ENCODE results near the gene BEAN1.

BEAN1 gene

DNA sequence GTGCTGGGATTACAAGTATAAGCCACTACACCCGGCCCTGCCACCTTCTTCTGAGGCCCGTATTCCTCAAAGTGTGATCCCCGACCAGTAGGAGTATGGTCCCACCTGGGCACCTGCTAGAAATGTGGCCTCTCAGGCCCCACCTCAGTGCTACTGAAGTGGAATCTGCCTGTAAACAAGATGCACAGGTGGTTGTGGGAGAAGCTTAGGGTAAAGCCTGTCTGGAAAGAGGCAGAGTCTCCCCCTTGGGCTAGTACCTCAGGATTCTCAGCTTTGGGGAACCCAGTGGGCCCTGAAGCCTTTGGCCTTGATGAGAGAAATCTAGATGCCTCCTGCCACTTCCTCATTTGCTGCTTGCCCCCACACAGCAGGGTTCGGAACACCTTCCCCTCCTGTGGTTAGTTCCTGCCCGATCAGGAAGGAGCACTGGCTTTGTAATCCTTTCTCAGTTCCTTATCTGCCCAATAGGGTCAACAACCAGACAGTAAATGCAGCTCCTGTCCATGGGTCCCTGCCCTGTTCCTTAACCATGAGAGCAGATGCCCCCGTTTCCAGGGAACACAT is 97.6 kb downstream of the BEAN1 start:
- DNase-seq: no peak

DNA sequence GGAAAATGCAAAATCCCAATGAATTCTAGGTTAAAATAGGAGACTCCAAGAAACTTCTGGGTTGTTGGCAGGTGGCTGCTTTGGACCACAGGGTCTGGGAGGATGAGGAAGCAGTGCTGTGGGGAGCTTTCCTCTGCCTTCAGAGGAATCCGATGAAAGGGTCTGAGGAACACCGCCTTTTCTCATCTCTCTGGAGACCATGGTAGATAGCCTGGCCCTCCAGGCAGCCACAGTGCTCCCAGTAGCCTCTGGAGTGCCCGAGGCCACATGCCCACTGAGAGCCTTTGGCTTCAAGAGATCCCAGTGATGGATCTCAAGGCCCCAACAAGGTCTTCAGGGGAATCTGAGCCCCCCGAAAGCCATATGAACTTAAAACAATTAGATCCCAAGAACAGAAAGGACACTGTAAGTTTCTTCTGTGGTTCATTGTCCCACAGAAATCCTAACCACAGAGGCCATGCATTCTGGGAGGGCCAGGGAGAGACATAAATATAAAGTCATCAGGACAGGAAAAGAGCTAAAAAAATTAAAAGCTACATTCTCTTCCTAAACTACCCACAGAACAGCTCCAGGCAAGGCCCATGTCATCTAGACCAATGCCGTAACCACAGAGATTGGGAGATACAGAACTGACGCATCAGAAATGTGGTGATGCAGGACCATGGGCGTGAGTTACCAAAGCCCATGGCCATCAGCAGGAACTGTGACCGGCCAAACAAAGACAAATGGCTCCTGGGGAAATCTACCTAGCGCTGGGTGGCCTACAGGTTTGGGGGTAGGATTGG is 98.5 kb downstream of the BEAN1 start:
- DNase-seq: no peak

DNA sequence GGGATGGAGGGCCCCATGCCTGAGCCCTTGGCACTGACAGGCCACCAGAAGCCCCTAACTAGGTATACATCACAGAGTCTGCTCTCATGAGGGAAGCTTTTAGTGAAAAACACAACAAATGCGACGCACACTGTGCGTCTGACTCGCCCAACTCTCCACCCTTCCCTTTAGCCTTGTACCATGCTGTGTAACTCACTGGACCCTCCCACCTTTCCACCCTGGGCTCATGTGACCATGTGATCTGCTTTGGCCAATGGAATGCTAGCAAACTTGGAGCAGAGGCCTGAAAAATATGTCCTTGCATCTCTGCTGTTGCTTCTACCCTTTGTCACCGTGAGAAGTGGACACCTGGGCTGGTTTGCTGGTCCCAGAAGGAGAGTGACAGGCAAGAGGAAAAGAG is 101.2 kb downstream of the BEAN1 start:
- no peak for DNase-seq

GRCh38 chr16:66529475-66529874 is 102.4 kb downstream of the BEAN1 start:
- no peak for DNase-seq

Measured in stimulated activated CD8-positive, alpha-beta memory T cell treated with anti-CD3 and anti-CD28 coated beads, Interleukin-4, amount 100 ng/mL, for 48 hours (primary cell).